Activated naive CD4-positive, alpha-beta T cell treated with anti-CD3 and anti-CD28 coated beads for 36 hours (primary cell): ENCODE results near the gene CCDC12. TPM values are rescaled to one million over a fixed set of nuclear protein-coding genes. Genes with fewer than 3 reads are reported as not detected.
"Not testable (repeated sequence)": the region's sequence is repeated elsewhere in the genome, so short reads cannot be mapped to it uniquely, and the experiment has no call there.

Experiments used
- CTCF ChIA-PET: fragments of 350-600 bp; sonication (Branson Sonifier 250); formaldehyde crosslinking; loops from one replicate; lab custom pipeline; 2021; ENCODE audit warnings: antibody characterized with exemption; lab: Charles Lee
- DNase-seq: peaks from one replicate; pipeline ENCODE4 v3.0.0-alpha.2; 2020
- H3K27ac Mint-ChIP-seq: one replicate; pipeline ENCODE4 v1.8.0; 2021; ENCODE audit warnings: mild to moderate bottlenecking, mixed read lengths
- H3K27me3 Mint-ChIP-seq: one replicate; pipeline ENCODE4 v1.8.0; 2021; ENCODE audit warnings: low read depth, mixed read lengths
- H3K36me3 Mint-ChIP-seq: one replicate; pipeline ENCODE4 v1.8.0; 2021; ENCODE audit warnings: low read depth, mixed read lengths
- H3K4me1 Mint-ChIP-seq: one replicate; pipeline ENCODE4 v1.8.0; 2021; ENCODE audit warnings: low read depth, mixed read lengths
- H3K4me3 Mint-ChIP-seq: one replicate; pipeline ENCODE4 v1.8.0; 2021; ENCODE audit warnings: mild to moderate bottlenecking, moderate library complexity, mixed read lengths
- H3K9me3 Mint-ChIP-seq: one replicate; pipeline ENCODE4 v1.8.0; 2021; ENCODE audit warnings: mixed read lengths
- intact Hi-C: fragments of 100-400 bp; cut with micrococcal nuclease; formaldehyde crosslinking; loops from one replicate; pipeline ENCODE4 v1.15.1; 2023
- total RNA-seq, 2 experiments: library from RNA; stranded (reverse); gene quantifications; one replicate each; pipeline ENCODE4 v1.2.3, GENCODE V29; 2021

CCDC12 gene
- total RNA-seq, 2 experiments from 2014 or later: 37.6 to 43.0 TPM

DNA sequence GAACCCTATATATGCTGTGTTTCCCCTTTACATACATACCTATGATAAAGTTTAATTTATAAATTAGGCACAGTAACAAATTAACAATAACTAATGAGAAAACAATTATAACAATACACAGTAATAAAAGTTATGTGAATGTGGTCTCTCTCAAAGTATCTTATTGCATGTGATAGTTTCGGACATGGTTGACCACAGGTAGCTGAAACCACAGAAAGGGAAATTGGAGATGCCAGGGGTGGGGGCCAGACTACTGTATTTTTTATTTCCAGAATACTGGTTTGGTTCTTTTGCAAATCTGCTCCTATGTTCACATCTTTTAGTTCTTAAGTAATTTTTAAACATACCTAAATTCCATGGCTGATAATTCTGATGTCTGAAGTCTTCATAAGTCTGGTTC, 58.3 kb downstream of the CCDC12 start:
- H3K4me1 Mint-ChIP-seq: peaks cover 15% of the 10 kb centered on the region
- H3K9me3 Mint-ChIP-seq: no peaks in the 10 kb centered on the region
- peak overlapping the region; percentile 5 for H3K27ac Mint-ChIP-seq
- no peak for DNase-seq
- intact Hi-C loops: no loop called here
- CTCF ChIA-PET: interaction anchor here (1.3 to 2.3 kb wide), 3 partner anchors 8 to 406 kb away, joined by 3 to 7 read pairs (median 6); no protein-coding TSS in a partner anchor
- H3K36me3 Mint-ChIP-seq: peaks cover 31% of the 10 kb centered on the region
- no peaks in the 10 kb centered on the region for H3K27me3 Mint-ChIP-seq
- H3K4me3 Mint-ChIP-seq: no peak overlapping the region

DNA sequence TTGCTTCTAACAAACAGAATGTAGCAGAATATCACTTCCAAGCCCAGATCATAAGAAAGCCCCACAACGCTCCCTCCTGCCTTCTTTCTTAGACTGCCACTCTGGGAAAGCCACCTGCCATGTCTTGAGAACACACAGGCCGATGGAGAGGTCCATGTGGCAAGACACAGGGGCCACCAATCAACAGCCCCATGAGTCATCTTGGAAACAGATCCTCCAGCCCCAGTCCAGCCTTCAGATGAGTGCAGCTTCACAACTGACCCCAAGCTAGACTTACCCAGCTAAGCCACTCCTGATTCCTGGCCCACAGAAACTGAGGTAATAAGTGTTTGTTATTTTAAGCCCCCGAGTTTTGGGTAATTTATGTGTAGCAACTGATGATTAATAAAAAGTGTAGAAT, 59.3 kb downstream of the CCDC12 start:
- intact Hi-C loops: no loop called here
- H3K4me1 Mint-ChIP-seq: peaks cover 15% of the 10 kb centered on the region
- no peak overlapping the region for H3K27ac Mint-ChIP-seq
- CTCF ChIA-PET: interaction anchor here (0.7 to 0.8 kb wide), 3 partner anchors 8 to 80 kb away, joined by 3 read pairs; no protein-coding TSS in a partner anchor
- H3K27me3 Mint-ChIP-seq: no peaks in the 10 kb centered on the region
- H3K36me3 Mint-ChIP-seq: peaks cover 26% of the 10 kb centered on the region
- DNase-seq: no peak
- no peak overlapping the region for H3K4me3 Mint-ChIP-seq
- H3K9me3 Mint-ChIP-seq: no peaks in the 10 kb centered on the region

DNA sequence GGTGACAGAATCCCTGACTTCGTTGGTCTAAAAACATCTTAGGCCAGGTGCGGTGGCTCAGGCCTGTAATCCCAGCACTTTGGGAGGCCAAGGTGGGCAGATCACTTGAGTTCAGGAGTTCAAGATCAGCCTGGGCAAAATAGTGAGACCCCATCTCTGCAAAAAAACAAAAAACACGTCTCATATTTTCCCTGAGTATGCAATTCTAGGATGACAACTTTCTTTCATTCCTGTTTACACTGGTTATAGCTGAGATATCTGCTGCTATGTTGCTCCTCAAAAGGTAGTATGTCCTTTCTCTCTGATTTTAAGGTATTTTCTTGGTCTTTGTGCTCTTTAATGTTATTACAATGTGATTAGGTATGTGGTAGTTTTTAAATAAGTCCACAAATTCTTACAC, 59.7 kb downstream of the CCDC12 start:
- DNase-seq: no peak
- CTCF ChIA-PET: interaction anchor here (0.7 to 0.8 kb wide), 3 partner anchors 8 to 81 kb away, joined by 3 read pairs; no protein-coding TSS in a partner anchor
- H3K27ac Mint-ChIP-seq: no peak overlapping the region
- intact Hi-C loops: no loop called here
- H3K27me3 Mint-ChIP-seq: no peaks in the 10 kb centered on the region
- no peaks in the 10 kb centered on the region for H3K9me3 Mint-ChIP-seq
- peaks cover 26% of the 10 kb centered on the region for H3K36me3 Mint-ChIP-seq
- H3K4me1 Mint-ChIP-seq: peaks cover 15% of the 10 kb centered on the region
- no peak overlapping the region for H3K4me3 Mint-ChIP-seq

DNA sequence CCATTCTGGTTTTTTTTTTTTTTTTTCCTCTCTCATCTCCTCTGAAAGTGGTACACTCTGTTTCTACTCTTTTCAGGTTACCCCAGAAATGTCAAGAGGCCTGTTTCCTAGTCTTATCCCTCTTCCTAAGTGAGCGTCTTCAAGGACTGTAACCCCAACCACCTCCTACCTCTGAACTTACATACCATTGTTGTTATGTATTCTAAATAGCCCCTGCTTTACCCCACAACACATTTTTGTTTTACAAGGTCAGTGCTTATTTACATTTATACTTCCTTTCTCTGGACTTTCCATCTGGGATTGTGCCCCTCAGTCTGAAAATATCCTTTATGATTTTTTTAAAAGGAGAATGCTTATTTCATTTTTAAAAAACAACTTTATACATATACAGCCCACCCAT, 60.3 kb downstream of the CCDC12 start:
- Mint-ChIP-seq H3K27me3 (no peaks in the 10 kb centered on the region), H3K4me1 (peaks cover 15% of the 10 kb centered on the region), H3K36me3 (peaks cover 24% of the 10 kb centered on the region), H3K4me3 (no peak overlapping the region), H3K27ac (peak overlapping the region; percentile 1), H3K9me3 (no peaks in the 10 kb centered on the region)
- CTCF ChIA-PET: no interaction called here
- no peak for DNase-seq
- intact Hi-C loops: no loop called here

DNA sequence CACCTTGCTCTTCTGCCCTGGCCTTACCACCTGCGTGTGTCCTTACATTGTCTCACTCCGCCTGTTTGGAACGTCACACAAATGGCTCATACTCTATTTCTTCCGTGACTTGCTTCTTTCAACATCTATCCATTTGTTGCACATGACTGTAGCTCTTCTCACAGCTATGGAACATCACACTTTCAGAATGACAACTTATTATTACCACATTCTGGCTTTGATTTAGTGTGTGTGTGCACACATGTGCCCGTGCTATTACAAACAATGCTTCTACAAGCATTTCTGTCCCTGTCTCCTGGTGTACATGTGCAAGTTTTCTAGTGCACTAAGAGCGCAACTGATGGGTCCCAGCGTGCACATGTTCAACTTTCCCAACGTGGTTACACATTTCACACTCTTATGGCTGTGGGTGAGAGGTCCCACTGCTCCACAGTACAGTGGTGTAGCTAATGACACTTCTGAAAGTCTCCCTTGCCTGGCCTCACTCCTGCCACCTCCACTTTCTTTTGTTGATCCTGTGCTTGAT, 61.2 kb downstream of the CCDC12 start:
- no peak for DNase-seq
- CTCF ChIA-PET: interaction anchor here (0.6 to 0.8 kb wide), 2 partner anchors 66 to 93 kb away, joined by 3 read pairs; no protein-coding TSS in a partner anchor
- H3K9me3 Mint-ChIP-seq: no peaks in the 10 kb centered on the region
- H3K4me1 Mint-ChIP-seq: peaks cover 15% of the 10 kb centered on the region
- H3K27me3 Mint-ChIP-seq: no peaks in the 10 kb centered on the region
- peaks cover 20% of the 10 kb centered on the region for H3K36me3 Mint-ChIP-seq
- no peak overlapping the region for H3K27ac Mint-ChIP-seq
- intact Hi-C loops: no loop called here
- no peak overlapping the region for H3K4me3 Mint-ChIP-seq

DNA sequence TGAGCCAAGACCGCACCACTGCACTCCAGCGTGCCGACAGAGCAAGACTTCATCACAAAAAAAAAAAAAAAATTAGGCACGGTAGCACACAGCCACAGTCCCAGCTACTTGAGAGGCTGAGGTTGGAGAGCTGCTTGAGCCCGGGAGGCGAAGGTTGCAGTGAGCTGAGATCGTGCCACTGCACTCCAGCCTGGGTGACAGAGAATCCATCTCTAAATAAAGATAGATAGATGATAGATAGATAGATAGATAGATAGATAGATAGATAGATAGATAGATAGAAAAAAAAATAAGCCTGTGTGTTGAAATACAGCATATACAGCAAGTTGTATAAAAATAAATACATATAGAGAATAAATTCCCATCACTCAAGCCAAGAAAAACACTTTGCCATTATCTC, 61.7 kb downstream of the CCDC12 start:
- Mint-ChIP-seq H3K4me3 (no peak overlapping the region), H3K4me1 (peaks cover 15% of the 10 kb centered on the region), H3K27me3 (no peaks in the 10 kb centered on the region), H3K9me3 (no peaks in the 10 kb centered on the region), H3K27ac (no peak overlapping the region), H3K36me3 (peaks cover 15% of the 10 kb centered on the region)
- DNase-seq: no peak
- intact Hi-C loops: no loop called here
- CTCF ChIA-PET: interaction anchor here (0.6 to 2.3 kb wide), 3 partner anchors 48 to 94 kb away, joined by 3 to 9 read pairs (median 3); no protein-coding TSS in a partner anchor

DNA sequence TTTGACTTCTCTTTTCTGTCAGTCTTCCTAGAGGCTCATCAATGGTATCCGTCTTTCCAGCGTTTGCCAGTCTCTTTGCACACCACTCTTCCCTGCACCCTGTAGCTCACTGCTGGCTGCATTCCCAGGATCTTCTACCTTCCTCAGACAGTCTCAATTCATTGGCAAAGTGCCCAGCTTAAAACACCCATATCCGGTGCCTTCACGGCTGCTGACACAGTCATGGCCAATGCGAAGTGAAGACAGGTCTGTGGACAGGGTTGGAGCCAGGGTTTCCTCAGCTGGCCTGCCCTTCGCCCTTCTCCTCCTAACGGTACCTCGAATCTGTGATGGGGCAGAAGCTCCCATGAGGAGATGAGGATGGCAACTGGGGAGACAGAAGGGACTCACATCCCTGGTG, 62.9 kb downstream of the CCDC12 start:
- CTCF ChIA-PET: interaction anchor here (0.8 to 2.8 kb wide), 8 partner anchors 9 to 208 kb away, joined by 3 to 12 read pairs (median 4); no protein-coding TSS in a partner anchor
- H3K4me3 Mint-ChIP-seq: no peak overlapping the region
- DNase-seq: no peak
- H3K27ac Mint-ChIP-seq: no peak overlapping the region
- H3K27me3 Mint-ChIP-seq: no peaks in the 10 kb centered on the region
- H3K36me3 Mint-ChIP-seq: peaks cover 7% of the 10 kb centered on the region
- H3K4me1 Mint-ChIP-seq: peaks cover 17% of the 10 kb centered on the region
- intact Hi-C loops: no loop called here
- no peaks in the 10 kb centered on the region for H3K9me3 Mint-ChIP-seq

DNA sequence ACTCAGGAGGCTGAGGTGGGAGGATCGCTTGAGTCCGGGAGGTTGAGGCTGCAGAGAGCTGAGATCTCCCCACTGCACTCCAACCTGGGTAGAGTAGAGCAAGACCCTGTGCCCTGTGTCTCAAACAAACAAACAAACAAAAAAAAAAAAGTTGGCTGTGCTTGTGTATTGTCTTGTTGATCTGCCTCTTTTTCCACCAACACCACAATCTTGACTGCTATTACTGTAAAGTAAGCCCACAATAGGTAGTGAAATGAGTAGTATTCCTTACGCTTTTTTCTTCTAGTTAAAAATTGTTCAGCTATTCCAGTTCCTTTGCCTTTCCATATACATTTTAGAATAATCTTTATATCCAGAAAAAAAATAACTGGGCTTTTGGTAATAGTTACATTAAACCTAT, 63.6 kb downstream of the CCDC12 start:
- DNase-seq: no peak
- no peak overlapping the region for H3K4me3 Mint-ChIP-seq
- H3K27ac Mint-ChIP-seq: no peak overlapping the region
- H3K36me3 Mint-ChIP-seq: peaks cover 3% of the 10 kb centered on the region
- intact Hi-C loops: no loop called here
- H3K4me1 Mint-ChIP-seq: peaks cover 17% of the 10 kb centered on the region
- H3K9me3 Mint-ChIP-seq: no peaks in the 10 kb centered on the region
- no peaks in the 10 kb centered on the region for H3K27me3 Mint-ChIP-seq
- CTCF ChIA-PET: interaction anchor here (0.7 to 2.8 kb wide), 8 partner anchors 8 to 207 kb away, joined by 3 to 12 read pairs (median 5); no protein-coding TSS in a partner anchor

DNA sequence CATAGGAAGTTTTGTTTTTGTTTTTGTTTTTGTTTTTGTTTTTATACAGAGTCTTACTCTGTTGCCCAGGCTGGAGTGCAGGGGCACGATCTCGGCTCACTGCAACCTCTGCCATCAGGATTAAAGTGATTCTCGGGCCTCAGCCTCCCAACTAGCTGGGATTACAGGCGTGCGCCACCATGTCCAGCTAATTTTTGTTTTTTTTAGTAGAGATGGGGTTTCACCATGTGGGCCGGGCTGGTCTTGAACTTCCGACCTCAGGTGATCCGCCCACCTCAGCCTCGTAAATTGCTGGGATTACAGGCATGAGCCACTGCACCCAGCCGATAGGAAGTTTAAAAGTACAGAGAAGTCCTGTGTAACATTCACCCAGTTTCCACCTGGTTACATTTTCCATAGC, 65.6 kb downstream of the CCDC12 start:
- H3K9me3 Mint-ChIP-seq, intact Hi-C loops, DNase-seq, H3K27me3 Mint-ChIP-seq, H3K36me3 Mint-ChIP-seq, H3K4me3 Mint-ChIP-seq, H3K27ac Mint-ChIP-seq: not testable (repeated sequence)
- CTCF ChIA-PET: interaction anchor here (1.2 kb wide), 1 partner anchor 12 kb away, joined by 6 read pairs; no protein-coding TSS in a partner anchor
- H3K4me1 Mint-ChIP-seq: peaks cover 17% of the 10 kb centered on the region

DNA sequence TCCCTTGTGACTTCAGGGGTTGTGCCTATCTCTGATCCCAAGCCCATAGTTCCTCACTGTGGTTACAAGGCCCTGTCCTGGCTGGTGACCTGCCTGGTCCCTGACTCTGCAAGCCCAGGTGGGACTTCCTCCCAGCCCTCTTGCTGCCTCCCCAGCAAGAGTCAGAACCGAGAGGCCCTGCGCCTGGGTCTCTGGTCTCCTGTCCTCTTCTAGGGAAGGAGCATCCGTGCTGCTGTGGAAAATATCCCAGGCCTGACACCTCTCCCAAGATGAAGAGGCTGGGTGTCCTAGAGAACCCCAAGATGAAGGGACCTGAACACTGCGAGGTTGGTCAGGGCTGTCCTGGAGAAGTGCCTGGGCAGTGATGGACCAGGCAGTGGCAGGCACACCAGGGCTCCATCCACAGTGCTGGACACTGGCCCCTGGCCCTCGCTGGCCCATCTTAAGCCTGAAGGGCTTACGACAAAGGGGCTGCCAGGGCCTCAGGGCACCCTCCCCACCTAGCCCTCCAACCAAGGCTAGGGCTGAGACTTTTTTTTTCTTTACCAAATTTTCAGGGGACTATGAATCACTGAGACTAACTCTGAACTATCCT, 66.3 kb downstream of the CCDC12 start:
- no peaks in the 10 kb centered on the region for H3K27me3 Mint-ChIP-seq
- peaks cover 12% of the 10 kb centered on the region for H3K4me1 Mint-ChIP-seq
- intact Hi-C loops: no loop called here
- no peaks in the 10 kb centered on the region for H3K36me3 Mint-ChIP-seq
- H3K9me3 Mint-ChIP-seq: no peaks in the 10 kb centered on the region
- DNase-seq: no peak
- H3K4me3 Mint-ChIP-seq: no peak overlapping the region
- CTCF ChIA-PET: interaction anchor here (0.6 to 1.7 kb wide), 23 partner anchors 8 to 214 kb away, joined by 3 to 9 read pairs (median 4); partner anchors contain the start of gene MYL3
- H3K27ac Mint-ChIP-seq: no peak overlapping the region

DNA sequence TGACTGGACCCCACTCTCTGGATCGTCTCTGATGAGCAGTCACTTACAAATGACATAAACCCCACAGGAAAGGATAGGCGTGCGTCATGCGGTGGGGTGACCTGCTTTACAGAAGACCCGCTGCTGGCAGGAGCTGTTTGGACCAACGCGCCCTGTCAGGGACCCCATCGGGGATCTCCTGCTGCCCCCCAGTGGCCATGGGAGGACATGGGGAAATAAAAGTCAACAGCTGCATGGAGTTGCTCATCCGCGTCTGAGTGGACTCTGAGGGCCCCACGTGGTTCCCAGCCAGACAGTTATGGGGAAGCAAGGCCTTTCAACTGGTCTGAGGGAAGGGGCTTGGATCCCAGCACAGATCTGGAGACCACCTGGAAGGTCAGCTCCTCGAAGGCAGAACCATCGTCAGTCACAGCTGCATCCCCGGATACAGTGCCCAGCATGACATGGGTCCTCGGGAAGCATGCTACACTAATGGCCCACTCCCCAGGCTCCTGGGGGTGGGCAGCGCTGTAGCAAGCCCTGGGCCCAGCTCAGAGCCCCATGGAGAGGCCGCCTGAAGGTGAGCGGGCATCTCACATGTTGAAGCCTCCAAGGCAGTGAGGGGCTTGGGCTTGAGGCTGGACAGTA, 66.9 kb downstream of the CCDC12 start:
- DNase-seq: peak; percentile 91
- Mint-ChIP-seq H3K36me3 (no peaks in the 10 kb centered on the region), H3K27me3 (no peaks in the 10 kb centered on the region), H3K27ac (no peak overlapping the region), H3K9me3 (no peaks in the 10 kb centered on the region), H3K4me1 (peaks cover 10% of the 10 kb centered on the region), H3K4me3 (no peak overlapping the region)
- intact Hi-C loops: loop anchor here (1.0 to 5.0 kb wide), 3 partner anchors 43 to 422 kb away; no protein-coding TSS in a partner anchor
- CTCF ChIA-PET: interaction anchor here (0.6 to 1.7 kb wide), 26 partner anchors 8 to 214 kb away, joined by 3 to 9 read pairs (median 4); partner anchors contain the start of genes MYL3 and PTH1R

DNA sequence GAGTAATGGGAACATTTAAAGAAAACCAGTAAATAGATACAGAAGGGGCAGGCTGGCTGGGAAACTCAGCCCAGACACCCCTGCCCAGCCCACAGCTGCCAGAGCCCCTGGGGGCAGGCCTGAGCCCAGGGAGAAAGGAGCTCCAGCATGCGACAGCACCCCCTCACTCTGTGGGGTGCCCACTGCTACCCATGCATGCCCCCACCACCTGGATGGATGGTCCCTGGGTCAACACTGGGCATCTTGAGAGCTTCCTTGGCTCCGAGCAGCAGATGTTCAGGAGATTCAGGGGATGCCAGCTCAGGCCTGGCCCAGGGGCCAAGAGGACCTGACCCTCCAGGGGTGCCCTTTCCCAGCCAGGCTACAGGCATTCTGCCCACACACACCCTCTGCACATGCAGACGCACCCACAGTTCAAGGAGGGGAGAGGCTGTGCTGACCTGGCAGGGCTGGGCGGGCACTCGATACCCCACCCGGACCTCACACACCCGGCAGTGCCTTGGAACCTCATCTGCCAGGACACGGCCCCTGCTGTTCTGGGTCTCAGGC, 67.5 kb downstream of the CCDC12 start:
- H3K27ac Mint-ChIP-seq: no peak overlapping the region
- H3K36me3 Mint-ChIP-seq: no peaks in the 10 kb centered on the region
- no peak overlapping the region for H3K4me3 Mint-ChIP-seq
- CTCF ChIA-PET: interaction anchor here (0.6 to 1.7 kb wide), 21 partner anchors 8 to 210 kb away, joined by 3 to 9 read pairs (median 4); partner anchors contain the start of genes MYL3 and PTH1R
- H3K4me1 Mint-ChIP-seq: peaks cover 8% of the 10 kb centered on the region
- DNase-seq: no peak
- intact Hi-C loops: loop anchor here (1.0 to 5.0 kb wide), 3 partner anchors 43 to 422 kb away; no protein-coding TSS in a partner anchor
- no peaks in the 10 kb centered on the region for H3K9me3 Mint-ChIP-seq
- H3K27me3 Mint-ChIP-seq: no peaks in the 10 kb centered on the region
